MG63 (cell line): ENCODE results near the gene ATP12A. TPM values are rescaled to one million over a fixed set of nuclear protein-coding genes. Genes with fewer than 3 reads are reported as not detected.

Experiments used
- DNase-seq: peaks from one replicate; pipeline ENCODE4 v3.0.0-alpha.2; 2020
- H3K27me3 ChIP-seq: fragments of 250-450 bp; sonication (Bioruptor Pico); 2 replicates; pipeline ENCODE4 v1.5.1; 2020; ENCODE audit warnings: mild to moderate bottlenecking, moderate library complexity
- H3K36me3 ChIP-seq: fragments of 250-450 bp; sonication (Bioruptor Pico); 2 replicates; pipeline ENCODE4 v1.5.1; 2020; ENCODE audit warnings: mild to moderate bottlenecking, moderate library complexity
- H3K4me3 ChIP-seq: fragments of 250-450 bp; sonication (Bioruptor Pico); 2 replicates; pipeline ENCODE4 v1.5.1; 2020; ENCODE audit warnings: mild to moderate bottlenecking, moderate library complexity
- H3K9me3 ChIP-seq: fragments of 250-450 bp; sonication (Bioruptor Pico); 2 replicates; pipeline ENCODE4 v1.5.1; 2020; ENCODE audit warnings: mild to moderate bottlenecking, moderate library complexity
- total RNA-seq: library from RNA; depleted of rRNA; stranded (reverse); fragments of >200 nt; shearing (Covaris generic); gene quantifications from 2 replicates; pipeline ENCODE4 v1.2.3, GENCODE V29; 2014; ENCODE audit warnings: low replicate concordance

ATP12A gene
- total RNA-seq, 1 experiment from 2014 or later = not detected

- Histone ChIP-seq H3K36me3 (no peaks in the 10 kb centered on the region), H3K27me3 (no peaks in the 10 kb centered on the region), H3K9me3 (no peaks in the 10 kb centered on the region), H3K4me3 (no peak overlapping the region)
- no peak for DNase-seq
Observed at GRCh38 chr13:24738366-24738847, 58.2 kb downstream of the ATP12A start.

GRCh38 chr13:24740014-24740890, 60.0 kb downstream of the ATP12A start:
- no peaks in the 10 kb centered on the region for H3K36me3 ChIP-seq
- H3K27me3 ChIP-seq = no peaks in the 10 kb centered on the region
- no peak overlapping the region for H3K4me3 ChIP-seq
- no peak for DNase-seq
- H3K9me3 ChIP-seq = no peaks in the 10 kb centered on the region

- H3K4me3 ChIP-seq = no peak overlapping the region
- no peaks in the 10 kb centered on the region for H3K9me3 ChIP-seq
- no peaks in the 10 kb centered on the region for H3K27me3 ChIP-seq
- H3K36me3 ChIP-seq = no peaks in the 10 kb centered on the region
- DNase-seq = peak; percentile 70
Observed at GRCh38 chr13:24741016-24741662, 60.9 kb downstream of the ATP12A start.

GRCh38 chr13:24741791-24742190, 61.6 kb downstream of the ATP12A start:
- Histone ChIP-seq H3K36me3 (no peaks in the 10 kb centered on the region), H3K4me3 (no peak overlapping the region), H3K9me3 (no peaks in the 10 kb centered on the region), H3K27me3 (no peaks in the 10 kb centered on the region)
- no peak for DNase-seq

GRCh38 chr13:24742294-24742693, 62.1 kb downstream of the ATP12A start:
- no peak for DNase-seq
- no peaks in the 10 kb centered on the region for H3K27me3 ChIP-seq
- no peaks in the 10 kb centered on the region for H3K36me3 ChIP-seq
- H3K9me3 ChIP-seq = no peaks in the 10 kb centered on the region
- no peak overlapping the region for H3K4me3 ChIP-seq

GRCh38 chr13:24742977-24743376, 62.8 kb downstream of the ATP12A start:
- no peaks in the 10 kb centered on the region for H3K9me3 ChIP-seq
- peak; percentile 27 for DNase-seq
- H3K4me3 ChIP-seq = no peak overlapping the region
- no peaks in the 10 kb centered on the region for H3K27me3 ChIP-seq
- H3K36me3 ChIP-seq = no peaks in the 10 kb centered on the region

GRCh38 chr13:24744247-24744646, 64.0 kb downstream of the ATP12A start:
- no peaks in the 10 kb centered on the region for H3K27me3 ChIP-seq
- H3K9me3 ChIP-seq = no peaks in the 10 kb centered on the region
- no peak overlapping the region for H3K4me3 ChIP-seq
- H3K36me3 ChIP-seq = no peaks in the 10 kb centered on the region
- DNase-seq = no peak

- H3K4me3 ChIP-seq = no peak overlapping the region
- no peaks in the 10 kb centered on the region for H3K36me3 ChIP-seq
- DNase-seq = no peak
- no peaks in the 10 kb centered on the region for H3K27me3 ChIP-seq
- no peaks in the 10 kb centered on the region for H3K9me3 ChIP-seq
Observed at GRCh38 chr13:24745516-24745860, 65.3 kb downstream of the ATP12A start.

- H3K36me3 ChIP-seq = no peaks in the 10 kb centered on the region
- no peak overlapping the region for H3K4me3 ChIP-seq
- no peaks in the 10 kb centered on the region for H3K9me3 ChIP-seq
- no peak for DNase-seq
- H3K27me3 ChIP-seq = no peaks in the 10 kb centered on the region
Observed at GRCh38 chr13:24745861-24746617, 65.8 kb downstream of the ATP12A start.

GRCh38 chr13:24746618-24747247, 66.5 kb downstream of the ATP12A start:
- Histone ChIP-seq H3K9me3 (no peaks in the 10 kb centered on the region), H3K4me3 (no peak overlapping the region), H3K36me3 (no peaks in the 10 kb centered on the region), H3K27me3 (no peaks in the 10 kb centered on the region)
- no peak for DNase-seq

GRCh38 chr13:24747248-24748060, 67.2 kb downstream of the ATP12A start:
- peak overlapping the region; percentile 31 for H3K4me3 ChIP-seq
- H3K9me3 ChIP-seq = no peaks in the 10 kb centered on the region
- no peaks in the 10 kb centered on the region for H3K27me3 ChIP-seq
- peak; percentile 40 for DNase-seq
- no peaks in the 10 kb centered on the region for H3K36me3 ChIP-seq

- Histone ChIP-seq H3K36me3 (no peaks in the 10 kb centered on the region), H3K9me3 (no peaks in the 10 kb centered on the region), H3K27me3 (no peaks in the 10 kb centered on the region), H3K4me3 (peak overlapping the region; percentile 31)
- DNase-seq = no peak
Observed at GRCh38 chr13:24748061-24748400, 67.8 kb downstream of the ATP12A start.

GRCh38 chr13:24759197-24759596, 79.0 kb downstream of the ATP12A start:
- DNase-seq = no peak
- Histone ChIP-seq H3K36me3 (no peaks in the 10 kb centered on the region), H3K27me3 (no peaks in the 10 kb centered on the region), H3K4me3 (no peak overlapping the region), H3K9me3 (no peaks in the 10 kb centered on the region)
